ENCODE measurements around the gene GRID2.

Gene GRID2

DNA sequence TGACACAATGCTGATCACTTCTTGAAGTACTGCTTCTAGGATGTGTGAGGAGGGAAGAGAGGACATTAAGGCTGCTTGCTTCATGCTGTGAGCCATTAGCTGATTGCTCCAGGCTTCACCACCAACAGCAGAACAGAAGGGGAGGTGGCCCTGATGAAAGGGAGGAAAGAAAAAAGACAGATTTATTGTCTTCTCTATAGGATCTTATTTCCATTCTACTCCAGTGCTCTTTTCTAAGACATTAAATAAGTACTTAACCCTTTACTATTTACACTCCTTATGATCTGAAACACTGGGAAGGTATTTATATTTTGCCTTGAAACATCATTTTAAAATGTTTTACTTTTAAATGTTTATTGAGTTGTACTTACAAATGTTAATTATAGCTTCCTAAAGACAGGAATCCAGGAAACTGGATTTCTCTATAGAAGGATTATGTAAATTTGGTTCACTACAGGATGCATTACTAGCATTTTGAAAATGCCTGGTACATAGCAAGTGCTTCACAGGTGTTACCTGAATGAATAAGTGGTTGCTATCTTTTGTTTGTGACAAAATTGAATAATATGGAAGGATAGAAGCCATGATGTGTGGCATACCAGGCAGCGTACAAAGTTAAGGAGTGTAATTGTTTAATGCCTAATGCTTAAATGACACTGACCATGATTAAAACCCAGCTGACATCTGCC is 843.9 kb downstream of the GRID2 start:
- ATAC-seq: no peak

GRCh38 chr4:93152491-93152890 is 848.7 kb downstream of the GRID2 start:
- ATAC-seq: no peak
- TF ChIP-seq ARNTL (CRISPR knock-in tag; IDR thresholded peaks at IDR 0.05; ENCODE audit: borderline replicate concordance, low read depth) (no peak), TCF4 (CRISPR knock-in tag; IDR thresholded peaks at IDR 0.05; ENCODE audit: borderline replicate concordance) (no peak), ZNF8 (CRISPR knock-in tag; IDR thresholded peaks at IDR 0.05) (no peak), TSHZ2 (CRISPR knock-in tag; IDR thresholded peaks at IDR 0.05) (no peak), SNAI2 (CRISPR knock-in tag; IDR thresholded peaks at IDR 0.05) (no peak), ZNF70 (CRISPR knock-in tag; IDR thresholded peaks at IDR 0.05) (no peak), GLIS3 (CRISPR knock-in tag; IDR thresholded peaks at IDR 0.05) (no peak), RARB (CRISPR knock-in tag; IDR thresholded peaks at IDR 0.05) (no peak), BACH2 (CRISPR knock-in tag; IDR thresholded peaks at IDR 0.05; ENCODE audit: borderline replicate concordance) (no peak), ZNF565 (CRISPR knock-in tag; conservative IDR thresholded peaks at IDR 0.05; ENCODE audit: low read depth) (no peak), OSR1 (CRISPR knock-in tag; IDR thresholded peaks at IDR 0.05) (no peak)
- TF ChIP-seq, protein P1, sequence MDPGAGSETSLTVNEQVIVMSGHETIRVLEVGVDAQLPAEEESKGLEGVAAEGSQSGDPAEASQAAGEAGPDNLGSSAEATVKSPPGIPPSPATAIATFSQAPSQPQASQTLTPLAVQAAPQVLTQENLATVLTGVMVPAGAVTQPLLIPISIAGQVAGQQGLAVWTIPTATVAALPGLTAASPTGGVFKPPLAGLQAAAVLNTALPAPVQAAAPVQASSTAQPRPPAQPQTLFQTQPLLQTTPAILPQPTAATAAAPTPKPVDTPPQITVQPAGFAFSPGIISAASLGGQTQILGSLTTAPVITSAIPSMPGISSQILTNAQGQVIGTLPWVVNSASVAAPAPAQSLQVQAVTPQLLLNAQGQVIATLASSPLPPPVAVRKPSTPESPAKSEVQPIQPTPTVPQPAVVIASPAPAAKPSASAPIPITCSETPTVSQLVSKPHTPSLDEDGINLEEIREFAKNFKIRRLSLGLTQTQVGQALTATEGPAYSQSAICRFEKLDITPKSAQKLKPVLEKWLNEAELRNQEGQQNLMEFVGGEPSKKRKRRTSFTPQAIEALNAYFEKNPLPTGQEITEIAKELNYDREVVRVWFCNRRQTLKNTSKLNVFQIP (CRISPR knock-in tag; IDR thresholded peaks at IDR 0.05; ENCODE audit: borderline replicate concordance, low read depth): no peak
- TF ChIP-seq, protein P2, sequence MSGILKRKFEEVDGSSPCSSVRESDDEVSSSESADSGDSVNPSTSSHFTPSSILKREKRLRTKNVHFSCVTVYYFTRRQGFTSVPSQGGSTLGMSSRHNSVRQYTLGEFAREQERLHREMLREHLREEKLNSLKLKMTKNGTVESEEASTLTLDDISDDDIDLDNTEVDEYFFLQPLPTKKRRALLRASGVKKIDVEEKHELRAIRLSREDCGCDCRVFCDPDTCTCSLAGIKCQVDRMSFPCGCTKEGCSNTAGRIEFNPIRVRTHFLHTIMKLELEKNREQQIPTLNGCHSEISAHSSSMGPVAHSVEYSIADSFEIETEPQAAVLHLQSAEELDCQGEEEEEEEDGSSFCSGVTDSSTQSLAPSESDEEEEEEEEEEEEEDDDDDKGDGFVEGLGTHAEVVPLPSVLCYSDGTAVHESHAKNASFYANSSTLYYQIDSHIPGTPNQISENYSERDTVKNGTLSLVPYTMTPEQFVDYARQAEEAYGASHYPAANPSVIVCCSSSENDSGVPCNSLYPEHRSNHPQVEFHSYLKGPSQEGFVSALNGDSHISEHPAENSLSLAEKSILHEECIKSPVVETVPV (CRISPR knock-in tag; IDR thresholded peaks at IDR 0.05): no peak

More for the DNA sequence above, 843.9 kb downstream of the GRID2 start:
- TF ChIP-seq GLIS3 (CRISPR knock-in tag; IDR thresholded peaks at IDR 0.05) (no peak), TSHZ2 (CRISPR knock-in tag; IDR thresholded peaks at IDR 0.05) (no peak), SNAI2 (CRISPR knock-in tag; IDR thresholded peaks at IDR 0.05) (no peak), ISL1 (CRISPR knock-in tag; IDR thresholded peaks at IDR 0.05) (no peak), ZC3H10 (CRISPR knock-in tag; IDR thresholded peaks at IDR 0.05) (no peak), TCF4 (CRISPR knock-in tag; IDR thresholded peaks at IDR 0.05; ENCODE audit: borderline replicate concordance) (no peak), CSDC2 (CRISPR knock-in tag; IDR thresholded peaks at IDR 0.05) (no peak)
- TF ChIP-seq, protein P3, sequence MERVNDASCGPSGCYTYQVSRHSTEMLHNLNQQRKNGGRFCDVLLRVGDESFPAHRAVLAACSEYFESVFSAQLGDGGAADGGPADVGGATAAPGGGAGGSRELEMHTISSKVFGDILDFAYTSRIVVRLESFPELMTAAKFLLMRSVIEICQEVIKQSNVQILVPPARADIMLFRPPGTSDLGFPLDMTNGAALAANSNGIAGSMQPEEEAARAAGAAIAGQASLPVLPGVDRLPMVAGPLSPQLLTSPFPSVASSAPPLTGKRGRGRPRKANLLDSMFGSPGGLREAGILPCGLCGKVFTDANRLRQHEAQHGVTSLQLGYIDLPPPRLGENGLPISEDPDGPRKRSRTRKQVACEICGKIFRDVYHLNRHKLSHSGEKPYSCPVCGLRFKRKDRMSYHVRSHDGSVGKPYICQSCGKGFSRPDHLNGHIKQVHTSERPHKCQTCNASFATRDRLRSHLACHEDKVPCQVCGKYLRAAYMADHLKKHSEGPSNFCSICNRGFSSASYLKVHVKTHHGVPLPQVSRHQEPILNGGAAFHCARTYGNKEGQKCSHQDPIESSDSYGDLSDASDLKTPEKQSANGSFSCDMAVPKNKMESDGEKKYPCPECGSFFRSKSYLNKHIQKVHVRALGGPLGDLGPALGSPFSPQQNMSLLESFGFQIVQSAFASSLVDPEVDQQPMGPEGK (CRISPR knock-in tag; IDR thresholded peaks at IDR 0.05; ENCODE audit: borderline replicate concordance): no peak

DNA sequence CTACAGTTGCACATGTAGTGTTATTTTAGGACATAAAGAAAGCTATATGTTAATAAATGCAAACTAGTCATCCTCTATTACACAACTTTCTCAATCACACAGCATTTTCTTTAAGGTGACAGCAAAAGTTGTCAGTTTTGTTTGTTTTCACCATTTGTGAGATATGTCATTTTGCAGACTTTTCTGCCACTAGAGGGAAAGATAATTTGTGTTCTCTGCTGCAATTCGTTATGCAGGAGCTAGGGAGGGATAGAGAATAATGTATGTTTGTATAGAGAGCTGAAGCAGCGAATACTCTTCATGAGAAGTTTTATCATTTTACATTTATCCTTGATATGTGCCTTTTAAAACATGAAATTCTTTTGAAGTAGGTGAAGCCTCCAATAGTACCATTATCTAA is 854.2 kb downstream of the GRID2 start:
- 0 out of 3 replicates have a peak, but pooled peaks have one; percentile 38 for ATAC-seq
- TF ChIP-seq OSR1 (CRISPR knock-in tag; IDR thresholded peaks at IDR 0.05) (no peak), GLIS3 (CRISPR knock-in tag; IDR thresholded peaks at IDR 0.05) (no peak), ZC3H10 (CRISPR knock-in tag; IDR thresholded peaks at IDR 0.05) (no peak), PPARA (CRISPR knock-in tag; IDR thresholded peaks at IDR 0.05; ENCODE audit: borderline replicate concordance) (no peak), ISL1 (CRISPR knock-in tag; IDR thresholded peaks at IDR 0.05) (no peak)

Data from SK-N-SH treated with all-trans-retinoic acid at 6 μM for 48 hours (cell line).